Activated CD4-positive, alpha-beta T cell treated with anti-CD3 and anti-CD28 coated beads, Interleukin-2, amount 10 ng/mL, durations not matched to agents 24 days and 14 days (primary cell): ENCODE results near the gene TSPAN14. TPM values are rescaled to one million over a fixed set of nuclear protein-coding genes. Genes with fewer than 3 reads are reported as not detected.
A peak's percentile ranks its signal among the peaks of the same experiment; 100 is the strongest.

Experiments
- DNase-seq: peaks from one replicate; pipeline ENCODE4 v3.0.0; 2022
- H3K27ac Mint-ChIP-seq: one replicate; pipeline ENCODE4 v1.8.0; 2022; ENCODE audit warnings: mild to moderate bottlenecking, mixed read lengths
- H3K27me3 Mint-ChIP-seq: one replicate; pipeline ENCODE4 v1.8.0; 2022; ENCODE audit warnings: mixed read lengths
- H3K36me3 Mint-ChIP-seq: one replicate; pipeline ENCODE4 v1.8.0; 2022; ENCODE audit warnings: low read depth, mild to moderate bottlenecking, mixed read lengths
- H3K4me1 Mint-ChIP-seq: one replicate; pipeline ENCODE4 v1.8.0; 2021; ENCODE audit warnings: mixed read lengths
- H3K4me3 Mint-ChIP-seq: one replicate; pipeline ENCODE4 v1.8.0; 2022; ENCODE audit warnings: mild to moderate bottlenecking, moderate library complexity, mixed read lengths
- H3K9me3 Mint-ChIP-seq: one replicate; pipeline ENCODE4 v1.8.0; 2021; ENCODE audit warnings: mixed read lengths
- intact Hi-C: fragments of 100-400 bp; cut with micrococcal nuclease; formaldehyde crosslinking; loops from one replicate; pipeline ENCODE4 v1.15.1; 2023
- total RNA-seq: library from RNA; stranded (reverse); gene quantifications from 2 replicates; pipeline ENCODE4 v1.2.3, GENCODE V29; 2022

TSPAN14 gene
- total RNA-seq, 1 donor from 2014 or later: 61.7 TPM

DNA sequence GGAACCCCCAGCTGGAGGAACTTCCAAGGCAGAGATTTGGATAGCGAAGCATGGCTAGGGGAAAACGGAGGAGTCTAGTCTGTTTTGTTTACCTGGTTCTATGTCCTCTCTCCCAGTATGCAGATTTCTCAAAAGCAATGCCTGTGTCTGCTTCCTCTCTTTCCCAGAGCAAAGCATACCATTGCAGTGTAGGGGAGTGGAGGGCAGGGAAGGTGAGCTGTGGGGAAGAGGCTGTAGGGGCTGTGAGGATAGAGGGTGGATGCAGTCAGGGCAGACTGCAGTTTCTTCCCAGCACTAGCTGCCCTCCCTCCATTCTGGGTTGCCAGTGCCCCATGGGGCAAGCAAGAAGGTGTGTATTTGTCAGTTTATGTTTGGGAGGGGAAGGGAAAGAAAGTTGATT, 16.9 kb upstream of the TSPAN14 start:
- intact Hi-C loops: no loop called here

DNA sequence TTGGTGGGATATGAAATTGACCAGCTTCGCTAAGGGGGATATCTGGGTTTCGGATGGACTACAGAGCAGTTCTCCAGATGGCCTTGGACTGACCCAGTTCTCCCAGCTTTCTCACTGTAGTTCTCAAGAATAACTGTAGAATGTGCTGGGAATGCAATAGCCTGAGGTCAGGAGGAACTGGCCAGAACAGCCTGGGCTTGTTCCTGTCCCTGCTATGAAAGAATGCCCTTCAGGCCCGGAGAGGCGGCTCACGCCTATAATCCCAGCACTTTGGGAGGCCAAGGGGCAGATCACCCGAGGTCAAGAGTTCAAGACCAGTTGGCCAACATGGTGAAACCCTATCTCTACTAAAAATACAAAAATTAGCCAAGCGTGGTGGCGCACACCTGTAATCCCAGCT, 12.3 kb upstream of the TSPAN14 start:
- Mint-ChIP-seq H3K27ac (no peak overlapping the region), H3K4me1 (peaks cover 25% of the 10 kb centered on the region), H3K9me3 (no peaks in the 10 kb centered on the region), H3K27me3 (peaks cover 22% of the 10 kb centered on the region), H3K4me3 (no peak overlapping the region), H3K36me3 (no peaks in the 10 kb centered on the region)
- no peak for DNase-seq
- intact Hi-C loops: loop anchor here (2.0 to 5.0 kb wide), 4 partner anchors 33 to 480 kb away; partner anchors contain the start of gene PRXL2A

More for the DNA sequence above, 16.9 kb upstream of the TSPAN14 start:
- no peak for DNase-seq
- Mint-ChIP-seq H3K4me1 (no peaks in the 10 kb centered on the region), H3K9me3 (no peaks in the 10 kb centered on the region), H3K4me3 (no peak overlapping the region), H3K27me3 (peaks cover 20% of the 10 kb centered on the region), H3K27ac (no peak overlapping the region), H3K36me3 (no peaks in the 10 kb centered on the region)

DNA sequence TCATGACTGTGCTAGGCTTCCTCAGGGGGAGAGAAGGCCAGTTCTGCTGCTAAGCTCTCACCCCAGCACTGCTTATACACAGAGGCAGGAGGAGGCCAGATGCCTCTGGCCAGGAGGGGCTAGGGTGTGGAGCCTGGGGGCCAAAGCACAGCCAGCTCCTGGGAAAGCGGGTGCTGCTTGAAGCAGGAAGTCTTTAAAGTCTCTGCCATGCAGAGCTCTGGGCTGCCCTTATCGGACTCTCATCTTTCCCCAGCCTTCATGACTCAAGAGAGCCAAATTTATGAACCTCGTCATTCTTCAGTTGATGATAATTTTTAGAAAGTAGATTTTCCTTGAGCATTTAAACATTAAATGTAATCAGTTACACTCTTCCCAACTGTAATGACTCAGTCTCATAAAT, 11.2 kb upstream of the TSPAN14 start:
- peaks cover 18% of the 10 kb centered on the region for H3K27me3 Mint-ChIP-seq
- H3K4me3 Mint-ChIP-seq: no peak overlapping the region
- intact Hi-C loops: loop anchor here (1.0 to 5.0 kb wide), 5 partner anchors 34 to 479 kb away; partner anchors contain the start of gene PRXL2A
- H3K4me1 Mint-ChIP-seq: peaks cover 25% of the 10 kb centered on the region
- no peak for DNase-seq
- no peaks in the 10 kb centered on the region for H3K9me3 Mint-ChIP-seq
- no peaks in the 10 kb centered on the region for H3K36me3 Mint-ChIP-seq
- no peak overlapping the region for H3K27ac Mint-ChIP-seq

DNA sequence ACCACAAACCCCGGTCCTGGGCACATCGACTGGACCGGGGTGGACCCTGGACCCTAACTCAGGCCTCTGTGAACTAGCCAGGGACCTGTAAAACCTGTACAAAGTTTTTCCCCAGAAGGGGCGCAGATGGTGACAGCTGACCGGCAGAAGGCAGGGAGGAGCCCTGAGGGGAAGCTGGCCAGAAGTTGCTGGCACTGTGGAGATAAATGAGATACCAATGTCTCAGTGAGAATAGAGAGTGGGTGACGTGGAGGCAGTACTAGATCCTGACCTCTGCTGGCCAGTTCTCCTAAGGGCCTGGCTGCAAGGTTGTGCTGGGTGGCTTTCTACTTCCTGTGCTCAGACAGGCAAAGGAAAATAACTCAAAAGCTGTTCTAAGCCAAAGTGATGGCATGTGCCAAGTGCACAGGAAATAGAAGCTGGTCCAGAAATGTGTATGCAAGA, 10.6 kb upstream of the TSPAN14 start:
- Mint-ChIP-seq H3K27me3 (peaks cover 11% of the 10 kb centered on the region), H3K9me3 (no peaks in the 10 kb centered on the region), H3K36me3 (no peaks in the 10 kb centered on the region), H3K4me3 (no peak overlapping the region), H3K4me1 (peaks cover 27% of the 10 kb centered on the region), H3K27ac (peak overlapping the region; percentile 73)
- DNase-seq: peak; percentile 77
- intact Hi-C loops: loop anchor here (1.0 to 5.0 kb wide), 5 partner anchors 35 to 479 kb away; partner anchors contain the start of gene PRXL2A

DNA sequence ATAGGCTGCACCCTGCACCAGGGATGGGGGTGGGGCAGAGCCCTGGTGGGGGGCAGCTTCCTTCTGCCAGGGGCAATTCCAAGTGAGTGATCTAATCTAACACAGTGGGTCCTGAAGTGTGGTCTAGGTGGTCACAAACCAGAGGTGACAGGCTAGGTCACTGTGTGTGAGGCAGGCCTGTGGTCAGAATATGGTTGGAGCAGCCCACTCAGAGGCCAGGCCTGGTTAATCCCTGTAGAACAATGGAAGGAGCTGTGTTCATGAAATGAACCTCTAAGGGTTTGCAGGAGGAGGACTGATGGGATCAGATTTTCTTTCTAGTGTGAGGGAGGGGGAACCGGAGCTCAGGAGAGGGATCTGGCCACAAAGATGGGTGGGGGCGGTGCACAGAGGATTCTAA, 10.0 kb upstream of the TSPAN14 start:
- peak; percentile 61 for DNase-seq
- H3K36me3 Mint-ChIP-seq: no peaks in the 10 kb centered on the region
- peak overlapping the region; percentile 5 for H3K4me3 Mint-ChIP-seq
- H3K27ac Mint-ChIP-seq: peak overlapping the region; percentile 73
- intact Hi-C loops: loop anchor here (1.0 to 5.0 kb wide), 5 partner anchors 61 to 478 kb away; no protein-coding TSS in a partner anchor
- H3K9me3 Mint-ChIP-seq: no peaks in the 10 kb centered on the region
- peaks cover 27% of the 10 kb centered on the region for H3K4me1 Mint-ChIP-seq
- H3K27me3 Mint-ChIP-seq: peaks cover 8% of the 10 kb centered on the region

DNA sequence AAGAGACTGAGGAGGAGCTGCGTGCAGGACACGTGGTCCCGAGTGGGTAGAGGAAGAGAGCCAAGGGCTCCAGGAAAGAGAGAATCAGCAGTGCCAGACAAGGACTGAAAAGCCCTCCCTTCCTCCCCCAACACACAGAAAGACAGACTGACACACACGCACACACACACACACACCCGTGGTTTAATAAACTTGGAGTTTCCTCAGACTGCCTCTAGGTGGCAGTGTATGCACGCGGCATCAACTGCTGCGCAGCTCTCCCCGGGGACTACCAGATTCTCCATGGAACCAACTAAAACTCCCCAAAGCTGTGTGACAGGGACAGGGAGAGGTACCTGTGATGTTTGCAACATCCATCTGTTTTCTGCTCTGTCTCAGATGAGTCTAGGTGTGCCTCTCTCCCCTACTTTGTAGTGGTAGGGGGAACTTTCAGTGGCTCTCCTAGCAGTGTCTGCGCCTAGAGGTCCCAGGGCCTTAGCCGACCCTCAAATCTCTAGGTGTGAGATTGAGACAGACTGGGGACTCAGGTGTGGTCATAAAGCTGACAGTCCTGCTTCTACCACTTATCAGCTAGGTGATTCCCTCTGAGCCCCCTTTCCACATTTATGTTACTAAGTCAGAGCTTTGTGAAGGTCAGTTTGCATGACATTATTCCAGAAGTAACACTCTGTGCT, 9.3 kb upstream of the TSPAN14 start:
- intact Hi-C loops: loop anchor here (1.0 to 5.0 kb wide), 5 partner anchors 61 to 478 kb away; no protein-coding TSS in a partner anchor
- Mint-ChIP-seq H3K27ac (peak overlapping the region; percentile 22), H3K4me1 (peaks cover 29% of the 10 kb centered on the region), H3K9me3 (no peaks in the 10 kb centered on the region), H3K4me3 (peak overlapping the region; percentile 5), H3K27me3 (peaks cover 8% of the 10 kb centered on the region), H3K36me3 (no peaks in the 10 kb centered on the region)
- peak; percentile 89 for DNase-seq

DNA sequence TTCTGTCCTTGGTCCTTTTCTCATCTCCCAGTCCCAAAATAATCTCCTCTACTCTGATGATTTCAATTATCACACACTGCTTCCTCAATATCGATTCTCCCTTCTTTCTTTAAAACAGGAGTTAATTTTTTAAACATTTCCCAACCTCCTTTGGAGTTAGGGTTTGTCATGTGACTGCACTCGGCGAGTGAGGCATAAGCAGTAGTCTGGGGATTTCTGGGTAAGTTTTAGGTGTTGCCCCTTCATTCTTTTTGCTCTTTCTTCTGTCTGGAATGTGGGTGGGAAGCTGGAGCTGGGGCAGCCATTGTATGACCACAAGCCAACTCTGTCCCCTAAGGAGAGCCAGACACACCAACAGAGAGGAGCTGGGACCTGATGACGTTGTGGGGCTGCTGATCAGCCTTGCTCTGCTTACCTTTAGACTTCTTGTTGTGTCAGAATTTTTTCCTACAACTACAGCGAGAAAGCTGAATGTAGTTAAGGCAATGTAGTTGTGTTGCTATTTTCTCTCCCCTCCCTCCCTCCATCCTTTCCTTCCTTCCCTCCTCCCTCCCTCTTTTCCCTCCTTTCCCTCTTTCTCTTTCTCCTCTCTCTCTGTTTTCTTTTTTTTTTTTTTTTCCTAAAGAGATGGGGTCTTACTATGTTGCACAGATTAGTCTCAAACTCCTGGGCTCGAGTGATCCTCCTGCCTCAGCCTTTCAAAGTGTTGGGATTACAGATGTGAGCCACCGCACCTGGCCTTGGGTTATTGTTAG, 6.5 kb upstream of the TSPAN14 start:
- Mint-ChIP-seq H3K36me3 (no peaks in the 10 kb centered on the region), H3K4me3 (no peak overlapping the region), H3K4me1 (peaks cover 29% of the 10 kb centered on the region), H3K27ac (no peak overlapping the region), H3K9me3 (no peaks in the 10 kb centered on the region), H3K27me3 (peaks cover 8% of the 10 kb centered on the region)
- no peak for DNase-seq
- intact Hi-C loops: no loop called here

DNA sequence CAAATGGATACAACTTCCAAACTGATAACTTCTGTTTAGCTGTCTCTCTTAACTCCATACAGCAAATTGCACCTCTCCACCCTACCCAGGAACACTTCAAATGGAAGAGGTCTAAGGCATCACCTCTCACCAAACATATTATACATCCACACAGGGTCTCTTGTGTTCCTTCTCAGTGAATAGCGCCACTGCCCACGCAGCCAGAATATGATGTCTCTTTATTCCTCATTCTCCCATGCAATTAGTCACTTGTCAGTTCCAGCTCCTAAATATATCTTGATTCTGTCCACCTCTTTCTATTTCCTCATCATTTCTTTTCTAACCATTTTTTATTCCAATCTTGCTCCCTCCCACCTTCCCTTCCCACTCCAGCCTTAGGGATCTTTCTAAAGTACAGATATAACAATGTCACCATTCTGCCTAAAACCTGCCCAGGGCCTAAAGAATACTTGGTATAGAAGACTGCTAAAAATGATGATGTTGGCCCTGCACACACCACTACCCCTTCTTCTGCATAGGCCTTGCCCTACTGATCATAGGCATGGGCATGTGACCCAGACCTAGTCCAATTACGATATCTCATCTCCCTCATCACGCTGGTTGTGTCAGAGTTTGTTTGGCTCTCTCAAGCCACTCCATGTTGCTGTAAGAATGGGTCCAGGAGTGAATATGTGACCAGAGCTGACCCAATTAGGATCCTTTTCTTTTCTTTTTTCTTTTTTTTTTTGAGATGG, 5.7 kb upstream of the TSPAN14 start:
- H3K36me3 Mint-ChIP-seq: no peaks in the 10 kb centered on the region
- no peak overlapping the region for H3K27ac Mint-ChIP-seq
- no peak for DNase-seq
- peaks cover 30% of the 10 kb centered on the region for H3K4me1 Mint-ChIP-seq
- intact Hi-C loops: no loop called here
- H3K4me3 Mint-ChIP-seq: no peak overlapping the region
- no peaks in the 10 kb centered on the region for H3K9me3 Mint-ChIP-seq
- peaks cover 8% of the 10 kb centered on the region for H3K27me3 Mint-ChIP-seq

DNA sequence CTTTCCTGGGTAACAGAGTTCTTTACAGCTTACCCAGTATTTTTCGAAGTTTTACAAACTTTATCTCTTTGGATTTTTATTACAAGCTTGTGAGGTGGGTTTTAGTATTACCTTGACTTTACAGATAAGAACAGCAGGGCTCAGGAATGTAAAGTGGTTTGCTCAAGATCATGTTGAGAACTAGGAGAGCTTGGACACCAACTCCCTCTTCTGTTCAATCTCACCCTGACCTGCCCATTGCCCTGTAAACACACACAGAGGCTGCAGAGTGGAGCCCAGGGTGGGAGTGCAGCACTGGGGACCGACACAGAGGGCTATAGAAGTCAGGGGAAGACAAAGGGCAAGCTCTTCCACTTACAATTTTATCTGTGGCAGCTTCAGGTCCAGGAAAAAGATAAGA, 4.6 kb upstream of the TSPAN14 start:
- H3K4me3 Mint-ChIP-seq: no peak overlapping the region
- H3K27ac Mint-ChIP-seq: no peak overlapping the region
- H3K4me1 Mint-ChIP-seq: peaks cover 22% of the 10 kb centered on the region
- no peak for DNase-seq
- peaks cover 8% of the 10 kb centered on the region for H3K27me3 Mint-ChIP-seq
- intact Hi-C loops: no loop called here
- H3K9me3 Mint-ChIP-seq: no peaks in the 10 kb centered on the region
- H3K36me3 Mint-ChIP-seq: no peaks in the 10 kb centered on the region

DNA sequence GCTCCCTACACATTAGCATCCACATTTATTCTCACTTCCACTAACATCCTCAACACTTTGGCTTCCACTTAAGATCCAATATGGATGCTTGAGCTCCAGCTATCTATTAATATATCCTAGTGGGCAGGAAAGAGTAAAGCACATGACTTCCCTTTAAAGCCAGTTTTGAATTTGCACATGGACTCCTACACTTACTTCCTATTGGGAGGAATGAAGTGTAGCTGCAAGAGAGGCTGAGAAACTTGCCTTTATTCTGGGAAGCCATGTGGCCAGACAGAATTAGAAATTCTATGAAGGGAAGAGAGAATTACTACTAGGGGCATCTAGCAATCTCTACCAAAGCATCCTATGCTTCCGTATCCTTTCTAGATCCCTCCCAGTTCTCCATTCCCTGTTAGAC, 3.0 kb upstream of the TSPAN14 start:
- no peak for DNase-seq
- Mint-ChIP-seq H3K4me1 (peaks cover 22% of the 10 kb centered on the region), H3K9me3 (no peaks in the 10 kb centered on the region), H3K36me3 (peaks cover 4% of the 10 kb centered on the region), H3K27me3 (peaks cover 6% of the 10 kb centered on the region), H3K4me3 (no peak overlapping the region), H3K27ac (no peak overlapping the region)
- intact Hi-C loops: no loop called here

DNA sequence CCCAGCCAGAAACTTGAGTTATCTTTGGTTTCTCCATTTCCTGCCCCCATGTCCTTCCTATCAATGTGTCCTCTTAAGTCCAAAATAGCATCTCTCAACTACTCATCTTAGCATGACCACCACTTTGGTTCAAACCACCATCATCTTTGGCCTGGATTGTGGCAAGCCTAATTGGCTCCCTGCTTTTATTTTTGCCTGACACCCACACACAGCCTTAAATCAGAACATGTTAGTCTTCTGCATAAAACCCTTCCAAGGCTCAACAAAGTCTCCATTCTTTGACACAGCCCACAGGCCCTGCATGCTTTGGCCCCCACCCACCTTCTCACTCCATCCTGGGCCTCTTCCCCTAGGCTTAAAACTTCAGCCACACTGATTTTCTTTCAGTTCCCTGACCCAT, 2.0 kb upstream of the TSPAN14 start:
- intact Hi-C loops: no loop called here
- H3K4me1 Mint-ChIP-seq: peaks cover 25% of the 10 kb centered on the region

DNA sequence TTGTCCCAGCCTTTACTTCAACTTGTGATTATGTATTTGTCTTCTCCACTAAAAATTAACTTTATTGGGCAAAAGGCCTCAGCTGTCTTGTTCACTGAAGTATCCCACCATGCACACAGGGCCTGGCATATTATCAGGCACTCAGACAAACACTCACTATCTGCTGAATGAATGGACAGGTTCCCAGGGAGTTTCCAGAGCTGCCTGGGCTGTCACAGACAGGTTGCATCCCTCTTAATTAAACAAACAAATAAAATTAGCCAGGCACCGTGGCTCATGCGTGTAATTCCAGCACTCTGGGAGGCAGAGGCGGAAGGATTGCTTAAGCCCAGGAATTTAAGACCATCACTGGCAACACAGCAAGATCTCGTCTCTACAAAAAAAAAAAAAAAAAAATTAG, 1.5 kb upstream of the TSPAN14 start:
- intact Hi-C loops: no loop called here
- H3K27ac Mint-ChIP-seq: no peak overlapping the region
- H3K4me3 Mint-ChIP-seq: no peak overlapping the region
- H3K36me3 Mint-ChIP-seq: peaks cover 9% of the 10 kb centered on the region
- H3K27me3 Mint-ChIP-seq: no peaks in the 10 kb centered on the region
- peak; percentile 57 for DNase-seq
- H3K9me3 Mint-ChIP-seq: no peaks in the 10 kb centered on the region
- H3K4me1 Mint-ChIP-seq: peaks cover 30% of the 10 kb centered on the region

More for the DNA sequence above, 2.0 kb upstream of the TSPAN14 start:
- Mint-ChIP-seq H3K9me3 (no peaks in the 10 kb centered on the region), H3K36me3 (peaks cover 7% of the 10 kb centered on the region), H3K4me3 (no peak overlapping the region), H3K27me3 (peaks cover 3% of the 10 kb centered on the region), H3K27ac (no peak overlapping the region)
- DNase-seq: peak; percentile 58

DNA sequence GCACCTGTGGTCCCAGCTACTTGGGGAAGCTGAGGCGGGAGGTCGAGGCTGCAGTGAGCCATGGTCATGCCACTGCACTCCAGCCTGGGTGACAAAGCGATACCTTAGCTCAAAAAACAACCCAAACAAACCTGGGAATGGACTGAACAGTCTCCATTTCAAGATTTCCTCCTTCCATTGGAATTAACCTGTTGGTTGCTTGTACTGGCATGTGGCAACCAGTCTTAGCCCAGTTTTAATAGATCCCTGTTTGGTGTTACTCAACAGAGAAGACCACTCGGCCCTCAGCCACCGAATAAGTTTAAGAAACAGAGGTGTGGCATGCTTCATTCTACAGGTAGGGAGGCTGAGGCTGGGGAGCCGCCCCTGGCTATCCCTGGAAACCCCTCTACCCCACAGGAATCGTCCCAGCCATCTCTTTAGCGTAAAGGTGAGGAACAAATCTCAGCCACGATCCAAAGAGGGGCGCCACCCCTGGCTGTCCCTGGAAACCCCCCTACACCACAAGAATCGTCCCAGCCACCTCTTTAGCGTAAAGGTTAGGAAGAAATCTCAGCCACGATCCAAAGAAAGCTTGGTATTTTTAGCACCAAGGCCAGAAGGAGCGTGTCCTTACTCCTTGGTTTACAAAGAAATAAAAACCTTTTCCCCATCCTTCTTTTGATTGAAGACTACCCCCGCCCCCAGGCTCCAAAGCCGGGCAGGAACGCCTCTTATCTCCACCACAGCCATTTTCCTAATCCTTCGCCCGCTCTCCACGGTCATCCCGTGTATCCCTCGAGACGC, 861 bp upstream of the TSPAN14 start:
- Mint-ChIP-seq H3K9me3 (no peaks in the 10 kb centered on the region), H3K27me3 (no peaks in the 10 kb centered on the region), H3K36me3 (peaks cover 13% of the 10 kb centered on the region), H3K27ac (peak overlapping the region; percentile 77), H3K4me3 (peak overlapping the region; percentile 79), H3K4me1 (peaks cover 35% of the 10 kb centered on the region)
- intact Hi-C loops: no loop called here
- peak; percentile 63 for DNase-seq
